ENCODE measurements around the gene BEX4. TPM values are rescaled to one million over a fixed set of nuclear protein-coding genes. Genes with fewer than 3 reads are reported as not detected.

The BEX4 gene
- total and polyA plus RNA-seq, 9 of the 15 experiments (the other 6 are each of a cell fraction or from before 2014, with no cell fraction given), result 74.6 to 399 (median 154) TPM

GRCh38 chrX:103212749-103213457 is 2.0 kb upstream of the BEX4 start (continued):
- no peak for TF ChIP-seq ZNF316 (IDR thresholded peaks at IDR 0.05)
- TF ChIP-seq ZNF507 (tag; conservative IDR thresholded peaks at IDR 0.05), result no peak

- ChIA-PET POLR2A (interaction anchor here (0.8 kb wide), 1 partner anchor 16 kb away, joined by 4 read pairs; no protein-coding TSS in a partner anchor), CTCF (ENCODE audit: low intra/inter-chr PET ratio) (no interaction called here)
- peaks cover 22% of the 10 kb centered on the region; the same call in 2 of the 3 replicates for H3K36me3 ChIP-seq (ENCODE audit: control insufficient read depth, insufficient read depth, low read length)
- peak overlapping the region; percentile 86 to 93 for H3K9ac ChIP-seq (ENCODE audit: insufficient read depth in 1 of 2, low read depth in 2 of 2, low read length in 2 of 2)
- no peaks in the 10 kb centered on the region for H3K27me3 ChIP-seq (ENCODE audit: control insufficient read depth in 2 of 2, insufficient read depth in 2 of 2, low read length in 2 of 2)
- peak overlapping the region; percentile 82 for H3K4me3 ChIP-seq
- H4K20me1 ChIP-seq (replicated peaks; ENCODE audit: control insufficient read depth, insufficient read depth, low read length), result no peaks in the 10 kb centered on the region
- in situ Hi-C loops (cut with MboI) (no loop called here), intact Hi-C loops (cut with micrococcal nuclease) (no loop called here)
- H3K9me3 ChIP-seq (replicated peaks; ENCODE audit: control insufficient read depth, insufficient read depth, low read depth, low read length), result no peaks in the 10 kb centered on the region
- no TSS peak for BruUV-seq (replicated peaks)
- FAIRE-seq (no peak), DNase-seq (ENCODE audit: extremely low read depth in 1 of 4, low spot score in 3 of 4) (peak; percentile 20 to 47 (median 26)), ATAC-seq (peak; percentile 67)
- peak overlapping the region; percentile 81 for H3K27ac ChIP-seq (ENCODE audit: extremely low read depth, low read depth, low read length)
- H3K4me1 ChIP-seq (replicated peaks in 1 of 2; ENCODE audit: control insufficient read depth in 2 of 2, insufficient read depth in 2 of 2, low read length in 2 of 2), result peaks cover 12 to 37% of the 10 kb centered on the region in 2 experiments; a peak in 4 of 5 replicates
- H3K4me2 ChIP-seq (ENCODE audit: insufficient read depth, low read length), result peak overlapping the region; percentile 75
- WGBS (ENCODE audit: insufficient coverage, low coverage, missing lambda C conversion rate), result 2% methylated on average over 7 of the region's 39 CpGs
- peaks cover 27% of the 10 kb centered on the region for H3K79me2 ChIP-seq (ENCODE audit: control insufficient read depth, insufficient read depth, low read length)
- H2AFZ ChIP-seq (ENCODE audit: low read depth, low read length), result peak overlapping the region; percentile 75
- H3K9me1 ChIP-seq (ENCODE audit: control insufficient read depth, insufficient read depth, low read length), result peaks cover 2% of the 10 kb centered on the region
- TF ChIP-seq TCF3 (CRISPR knock-in tag; IDR thresholded peaks at IDR 0.05) (no peak), TEAD4 (IDR thresholded peaks at IDR 0.05; ENCODE audit: low read length) (peak; percentile 88), TEAD4 (CRISPR knock-in tag; IDR thresholded peaks at IDR 0.05; ENCODE audit: borderline replicate concordance) (no peak), ZNF318 (IDR thresholded peaks at IDR 0.05; ENCODE audit: borderline replicate concordance in 1 of 2, low read depth in 1 of 2) (peak in 1 of 2 experiments; percentile 52; a peak in 1 of 4 replicates), HCFC1 (IDR thresholded peaks at IDR 0.05; ENCODE audit: low read depth, low read length) (0 out of 2 replicates have a peak, but pooled peaks have one; percentile 13), ZFX (CRISPR knock-in tag; IDR thresholded peaks at IDR 0.05) (peak; percentile 27), KAT8 (IDR thresholded peaks at IDR 0.05; ENCODE audit: low read depth) (peak; percentile 96), GTF2A2 (tag; IDR thresholded peaks at IDR 0.05) (0 out of 2 replicates have a peak, but pooled peaks have one; percentile 0), E2F3 (CRISPR knock-in tag; IDR thresholded peaks at IDR 0.05) (no peak), ZC3H11A (IDR thresholded peaks at IDR 0.05; ENCODE audit: low read depth, low read length) (peak; percentile 91), TBP (optimal IDR thresholded peaks at IDR 0.05; ENCODE audit: low read depth, low read length) (peak; percentile 24)
These were observed 600 bp downstream of the BEX4 start for GRCh38 chrX:103215425-103215991.

All from K562 (cell line).